Measurements from ENCODE around the gene CCDC149.
"Not testable (repeated sequence)": the region's sequence is repeated elsewhere in the genome, so short reads cannot be mapped to it uniquely, and the experiment has no call there.

The CCDC149 gene

DNA sequence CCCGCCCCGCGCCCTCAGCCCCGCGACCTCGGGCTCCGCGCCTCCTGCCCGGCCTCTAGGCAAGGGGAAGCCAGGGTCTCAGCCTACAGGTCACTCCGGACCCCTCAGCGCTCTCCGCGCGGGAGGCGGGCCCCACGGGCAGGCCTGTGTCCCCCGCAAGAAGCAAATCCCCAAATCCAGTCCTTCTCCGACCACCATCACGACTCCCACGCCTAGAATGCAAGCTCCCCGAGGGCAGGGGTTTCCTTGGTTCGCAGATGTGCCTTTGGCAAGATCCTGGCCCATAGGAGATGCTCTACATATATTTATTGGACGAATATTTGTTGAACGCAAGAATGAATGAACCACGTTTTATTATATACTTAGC is 260 bp upstream of the CCDC149 start:
- no peaks in the 10 kb centered on the region for H3K36me3 ChIP-seq
- peak overlapping the region; percentile 19; the same call in 1 of the 2 replicates for H3K4me3 ChIP-seq (ENCODE audit: low read depth, low read length)
- peaks cover 15% of the 10 kb centered on the region for H3K27me3 ChIP-seq
- DNase-seq, result no peak
- no peaks in the 10 kb centered on the region for H3K4me1 ChIP-seq
- no peaks in the 10 kb centered on the region for H3K9me3 ChIP-seq
- TF ChIP-seq, protein P1, sequence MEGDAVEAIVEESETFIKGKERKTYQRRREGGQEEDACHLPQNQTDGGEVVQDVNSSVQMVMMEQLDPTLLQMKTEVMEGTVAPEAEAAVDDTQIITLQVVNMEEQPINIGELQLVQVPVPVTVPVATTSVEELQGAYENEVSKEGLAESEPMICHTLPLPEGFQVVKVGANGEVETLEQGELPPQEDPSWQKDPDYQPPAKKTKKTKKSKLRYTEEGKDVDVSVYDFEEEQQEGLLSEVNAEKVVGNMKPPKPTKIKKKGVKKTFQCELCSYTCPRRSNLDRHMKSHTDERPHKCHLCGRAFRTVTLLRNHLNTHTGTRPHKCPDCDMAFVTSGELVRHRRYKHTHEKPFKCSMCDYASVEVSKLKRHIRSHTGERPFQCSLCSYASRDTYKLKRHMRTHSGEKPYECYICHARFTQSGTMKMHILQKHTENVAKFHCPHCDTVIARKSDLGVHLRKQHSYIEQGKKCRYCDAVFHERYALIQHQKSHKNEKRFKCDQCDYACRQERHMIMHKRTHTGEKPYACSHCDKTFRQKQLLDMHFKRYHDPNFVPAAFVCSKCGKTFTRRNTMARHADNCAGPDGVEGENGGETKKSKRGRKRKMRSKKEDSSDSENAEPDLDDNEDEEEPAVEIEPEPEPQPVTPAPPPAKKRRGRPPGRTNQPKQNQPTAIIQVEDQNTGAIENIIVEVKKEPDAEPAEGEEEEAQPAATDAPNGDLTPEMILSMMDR (IDR thresholded peaks at IDR 0.05; ENCODE audit: low read depth, low read length), result no peak

DNA sequence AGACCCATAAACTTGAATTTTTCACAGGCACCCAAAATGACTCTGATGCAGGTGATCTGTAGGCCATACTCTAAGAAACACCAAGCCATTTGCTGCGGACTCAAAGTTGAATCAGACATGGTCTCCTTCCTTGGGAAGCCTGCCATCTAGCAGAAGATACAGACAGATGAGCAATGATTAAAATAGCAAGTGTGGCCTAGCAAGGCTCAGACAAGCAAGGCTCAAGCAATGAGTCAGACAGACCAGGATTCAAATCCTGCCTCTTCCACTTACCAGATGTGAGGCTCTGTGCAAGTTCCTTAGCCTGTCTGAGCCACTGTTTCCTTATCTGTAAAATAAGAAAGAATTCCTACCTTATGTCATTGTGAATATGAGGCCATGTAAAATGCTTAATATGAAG is 2.3 kb downstream of the CCDC149 start:
- Histone ChIP-seq H3K36me3 (no peaks in the 10 kb centered on the region), H3K27me3 (peaks cover 15% of the 10 kb centered on the region), H3K4me1 (no peaks in the 10 kb centered on the region), H3K4me3 (ENCODE audit: low read depth, low read length) (no peak overlapping the region), H3K9me3 (no peaks in the 10 kb centered on the region)
- TF ChIP-seq, protein P1 (IDR thresholded peaks at IDR 0.05; ENCODE audit: low read depth, low read length), result no peak
- DNase-seq, result no peak

DNA sequence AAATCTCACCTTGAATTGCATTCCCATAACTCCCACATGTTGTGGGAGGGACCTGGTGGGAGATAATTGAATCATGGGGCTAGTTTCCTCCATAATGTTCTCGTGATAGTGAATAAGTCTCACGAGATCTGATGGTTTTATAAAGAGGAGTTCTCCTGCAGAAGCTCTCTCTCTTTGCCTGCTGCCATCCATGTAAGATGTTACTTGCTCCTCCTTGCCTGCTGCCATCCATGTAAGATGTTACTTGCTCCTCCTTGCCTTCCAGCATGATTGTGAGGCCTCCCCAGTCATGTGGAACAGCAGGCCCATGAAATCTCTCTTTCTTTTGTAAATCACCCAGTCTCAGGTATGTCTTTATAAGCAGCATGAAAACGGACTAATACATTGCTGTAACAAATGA is 3.2 kb downstream of the CCDC149 start:
- H3K36me3 ChIP-seq; H3K9me3 ChIP-seq; DNase-seq; H3K4me1 ChIP-seq; H3K4me3 ChIP-seq (ENCODE audit: low read depth, low read length): not testable (repeated sequence)
- H3K27me3 ChIP-seq, result peaks cover 11% of the 10 kb centered on the region

DNA sequence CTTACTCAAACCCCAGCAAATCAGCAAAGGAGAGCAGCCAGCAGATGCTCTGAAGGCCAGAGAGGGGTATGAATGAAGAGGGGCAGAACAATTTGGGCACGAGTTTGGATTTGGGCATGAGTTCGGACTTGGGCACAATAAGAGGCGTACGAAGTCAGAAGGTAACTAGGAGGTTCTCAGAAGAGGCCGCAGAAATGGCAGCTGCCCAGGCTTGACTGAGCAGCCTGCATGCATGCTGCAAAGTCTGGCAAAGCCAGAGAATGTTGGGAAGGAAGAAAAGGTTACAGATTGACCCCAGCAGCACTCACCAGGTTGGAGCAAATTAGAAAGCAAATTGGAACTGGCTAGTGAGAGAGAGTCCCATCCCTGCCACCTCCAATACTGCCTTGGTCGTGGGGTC is 15.2 kb downstream of the CCDC149 start:
- Histone ChIP-seq H3K36me3 (no peaks in the 10 kb centered on the region), H3K27me3 (no peaks in the 10 kb centered on the region; the same call in 1 of the 2 replicates), H3K9me3 (no peaks in the 10 kb centered on the region), H3K4me1 (no peaks in the 10 kb centered on the region), H3K4me3 (ENCODE audit: low read depth, low read length) (no peak overlapping the region)
- DNase-seq, result no peak
- TF ChIP-seq, protein P1 (IDR thresholded peaks at IDR 0.05; ENCODE audit: low read depth, low read length), result no peak

DNA sequence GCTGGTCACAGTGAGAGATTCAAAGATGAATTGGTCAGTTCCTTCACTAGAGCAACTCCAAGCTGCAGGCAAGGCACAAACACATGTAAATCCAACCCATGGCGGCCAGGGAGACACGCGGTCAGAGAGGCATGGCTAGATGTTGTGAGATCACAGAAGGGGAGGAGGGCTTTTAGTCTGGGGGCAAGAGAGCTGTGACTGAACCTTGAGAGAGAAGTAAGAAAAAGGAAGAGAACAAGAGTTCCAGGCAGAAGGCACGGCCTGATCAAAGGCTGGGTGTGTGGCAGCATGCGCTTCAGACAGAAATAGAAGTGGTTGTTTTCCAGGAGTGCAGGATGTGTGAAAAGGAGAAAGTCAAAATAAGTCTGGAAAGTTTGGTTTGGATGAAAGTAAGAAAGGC is 15.9 kb downstream of the CCDC149 start:
- no peaks in the 10 kb centered on the region for H3K36me3 ChIP-seq
- TF ChIP-seq, protein P1 (IDR thresholded peaks at IDR 0.05; ENCODE audit: low read depth, low read length), result no peak
- no peak for DNase-seq
- H3K4me1 ChIP-seq, result no peaks in the 10 kb centered on the region
- H3K4me3 ChIP-seq (ENCODE audit: low read depth, low read length), result no peak overlapping the region
- no peaks in the 10 kb centered on the region for H3K9me3 ChIP-seq
- H3K27me3 ChIP-seq, result no peaks in the 10 kb centered on the region; the same call in 1 of the 2 replicates

DNA sequence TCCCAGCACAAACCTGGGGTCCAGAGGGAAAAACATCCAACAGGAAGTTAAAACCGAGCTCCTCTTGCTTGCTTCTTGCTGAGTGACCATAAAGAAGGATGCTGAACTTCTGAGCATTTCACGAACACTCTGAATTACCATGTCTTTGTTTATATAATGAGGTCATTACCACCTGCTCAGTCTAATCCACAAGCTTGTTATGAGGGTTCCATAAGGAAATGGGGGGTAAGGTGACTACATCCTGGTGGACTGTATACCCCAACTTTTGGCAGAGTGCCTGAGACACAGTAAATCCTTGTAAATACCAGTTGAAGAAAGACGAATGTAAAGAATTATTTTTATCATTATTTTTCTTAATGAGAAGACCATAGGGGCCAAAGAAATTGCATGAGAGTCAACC is 16.8 kb downstream of the CCDC149 start:
- H3K36me3 ChIP-seq, result no peaks in the 10 kb centered on the region

More for the DNA sequence above, 16.8 kb downstream of the CCDC149 start:
- no peak for DNase-seq
- Histone ChIP-seq H3K9me3 (no peaks in the 10 kb centered on the region), H3K4me3 (ENCODE audit: low read depth, low read length) (no peak overlapping the region), H3K4me1 (no peaks in the 10 kb centered on the region), H3K27me3 (no peaks in the 10 kb centered on the region)
- TF ChIP-seq, protein P1 (IDR thresholded peaks at IDR 0.05; ENCODE audit: low read depth, low read length), result no peak
